ENCODE results near the gene ZNF444.

- TF ChIP-seq POLR2A (IDR thresholded peaks at IDR 0.05; ENCODE audit: low read depth, low read length): no peak
- no peak for TF ChIP-seq POLR2AphosphoS5 (IDR thresholded peaks at IDR 0.05; ENCODE audit: low read depth, low read length)
These were observed 18.0 kb downstream of the ZNF444 start for GRCh38 chr19:56159009-56159559.
